ENCODE measurements around the gene CHST12. TPM values are rescaled to one million over a fixed set of nuclear protein-coding genes. Genes with fewer than 3 reads are reported as not detected.

Gene CHST12
- total RNA-seq, 6 donors from 2014 or later, result 10.2 to 35.9 (median 27.8) TPM

DNA sequence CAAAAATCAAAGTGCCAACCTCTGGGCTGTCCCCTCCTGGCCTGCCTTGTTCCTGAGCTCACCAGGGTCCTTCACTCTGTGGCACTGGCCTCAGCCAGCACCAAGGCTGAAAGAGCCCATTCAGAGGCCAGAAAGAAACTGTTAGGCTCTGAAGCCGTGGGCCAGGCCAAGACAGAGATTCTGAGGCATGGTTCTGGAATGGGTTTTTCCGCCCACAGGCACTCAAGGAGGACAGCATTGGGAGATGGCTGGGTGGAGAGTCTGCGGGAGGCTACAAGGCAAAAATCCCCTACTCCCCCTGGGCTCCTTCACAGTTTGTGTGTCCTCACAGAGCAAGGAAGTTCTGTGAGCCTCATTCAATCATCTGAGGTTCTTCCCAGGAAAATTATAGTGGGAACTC, 41.1 kb downstream of the CHST12 start:
- Histone ChIP-seq H3K9me3 (no peaks in the 10 kb centered on the region), H3K4me3 (no peak overlapping the region), H3K27me3 (no peaks in the 10 kb centered on the region), H3K36me3 (peaks cover 0 to 6% (median 0%) of the 10 kb centered on the region in 4 donors), H3K27ac (no peak overlapping the region), H3K4me1 (peaks cover 7 to 18% (median 14%) of the 10 kb centered on the region in 4 donors)
- WGBS, 2 donors, result 79 to 81% methylated on average over 3 of the region's 3 CpGs
- ATAC-seq (ENCODE audit: low FRiP score in 2 of 2) (peak in 1 of 2 donors; percentile 86), DNase-seq (no peak)
- no peak for TF ChIP-seq EP300 (IDR thresholded peaks at IDR 0.05)
- no peak for TF ChIP-seq POLR2A (IDR thresholded peaks at IDR 0.05)
- TF ChIP-seq, protein P1, sequence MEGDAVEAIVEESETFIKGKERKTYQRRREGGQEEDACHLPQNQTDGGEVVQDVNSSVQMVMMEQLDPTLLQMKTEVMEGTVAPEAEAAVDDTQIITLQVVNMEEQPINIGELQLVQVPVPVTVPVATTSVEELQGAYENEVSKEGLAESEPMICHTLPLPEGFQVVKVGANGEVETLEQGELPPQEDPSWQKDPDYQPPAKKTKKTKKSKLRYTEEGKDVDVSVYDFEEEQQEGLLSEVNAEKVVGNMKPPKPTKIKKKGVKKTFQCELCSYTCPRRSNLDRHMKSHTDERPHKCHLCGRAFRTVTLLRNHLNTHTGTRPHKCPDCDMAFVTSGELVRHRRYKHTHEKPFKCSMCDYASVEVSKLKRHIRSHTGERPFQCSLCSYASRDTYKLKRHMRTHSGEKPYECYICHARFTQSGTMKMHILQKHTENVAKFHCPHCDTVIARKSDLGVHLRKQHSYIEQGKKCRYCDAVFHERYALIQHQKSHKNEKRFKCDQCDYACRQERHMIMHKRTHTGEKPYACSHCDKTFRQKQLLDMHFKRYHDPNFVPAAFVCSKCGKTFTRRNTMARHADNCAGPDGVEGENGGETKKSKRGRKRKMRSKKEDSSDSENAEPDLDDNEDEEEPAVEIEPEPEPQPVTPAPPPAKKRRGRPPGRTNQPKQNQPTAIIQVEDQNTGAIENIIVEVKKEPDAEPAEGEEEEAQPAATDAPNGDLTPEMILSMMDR (IDR thresholded peaks at IDR 0.05), result no peak
- TF ChIP-seq POLR2AphosphoS5 (IDR thresholded peaks at IDR 0.05), result no peak

GRCh38 chr7:2445047-2445446, 41.6 kb downstream of the CHST12 start:
- Histone ChIP-seq H3K27ac (no peak overlapping the region), H3K36me3 (peaks cover 0 to 6% (median 0%) of the 10 kb centered on the region in 4 donors), H3K4me1 (peaks cover 7 to 15% (median 11%) of the 10 kb centered on the region in 4 donors), H3K4me3 (no peak overlapping the region), H3K27me3 (no peaks in the 10 kb centered on the region), H3K9me3 (no peaks in the 10 kb centered on the region)
- TF ChIP-seq POLR2AphosphoS5 (IDR thresholded peaks at IDR 0.05) (no peak), POLR2A (IDR thresholded peaks at IDR 0.05) (no peak), EP300 (IDR thresholded peaks at IDR 0.05) (no peak)
- TF ChIP-seq, protein P1 (IDR thresholded peaks at IDR 0.05), result no peak
- DNase-seq (no peak), ATAC-seq (ENCODE audit: low FRiP score in 2 of 2) (no peak)
- WGBS, 2 donors, result 68 to 80% methylated on average over 9 to 10 of the region's 10 CpGs

- peaks cover 9 to 16% (median 11%) of the 10 kb centered on the region in 4 donors for H3K4me1 ChIP-seq
- peak overlapping the region in 1 of 4 donors; percentile 21 for H3K27ac ChIP-seq
- H3K4me3 ChIP-seq, result no peak overlapping the region
- DNase-seq, result peak in 1 of 2 donors; percentile 46
- no peak for ATAC-seq (ENCODE audit: low FRiP score in 2 of 2)
- H3K36me3 ChIP-seq, result peaks cover 0 to 6% (median 0%) of the 10 kb centered on the region in 4 donors
- H3K27me3 ChIP-seq, result no peaks in the 10 kb centered on the region
- 78 to 84% methylated on average over 19 to 21 of the region's 21 CpGs for WGBS, 2 donors
- H3K9me3 ChIP-seq, result no peaks in the 10 kb centered on the region
- TF ChIP-seq EP300 (IDR thresholded peaks at IDR 0.05), result no peak
- TF ChIP-seq POLR2AphosphoS5 (IDR thresholded peaks at IDR 0.05), result no peak
- TF ChIP-seq, protein P1 (IDR thresholded peaks at IDR 0.05), result no peak
- TF ChIP-seq POLR2A (IDR thresholded peaks at IDR 0.05), result no peak
Observed at GRCh38 chr7:2445898-2446555, 42.6 kb downstream of the CHST12 start.

DNA sequence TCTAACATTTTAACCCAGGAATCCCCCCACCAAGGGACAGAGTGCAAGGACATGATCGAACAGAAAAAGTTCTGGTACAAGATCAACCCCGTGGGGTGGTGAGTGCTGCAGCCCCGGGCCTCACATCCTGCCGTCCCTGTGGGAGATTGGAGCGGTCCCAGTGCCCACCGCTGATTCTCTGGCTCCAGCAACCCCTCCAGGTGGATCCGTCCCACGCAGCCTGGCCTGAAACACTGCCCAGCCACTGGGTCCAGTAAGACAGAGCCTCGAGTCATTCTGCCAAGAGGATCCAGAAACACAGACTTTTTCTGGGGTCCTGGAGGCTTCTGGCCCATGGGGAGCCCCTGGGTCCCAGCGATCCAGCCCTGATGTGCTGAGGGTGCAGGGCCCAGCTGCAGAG, 43.3 kb downstream of the CHST12 start:
- H3K9me3 ChIP-seq, result no peaks in the 10 kb centered on the region
- TF ChIP-seq POLR2A (IDR thresholded peaks at IDR 0.05) (no peak), POLR2AphosphoS5 (IDR thresholded peaks at IDR 0.05) (no peak)
- no peak overlapping the region for H3K27ac ChIP-seq
- peaks cover 12 to 17% (median 13%) of the 10 kb centered on the region in 4 donors for H3K4me1 ChIP-seq
- WGBS, 2 donors, result 77 to 91% methylated on average over 8 of the region's 10 CpGs
- DNase-seq (no peak), ATAC-seq (ENCODE audit: low FRiP score in 2 of 2) (no peak)
- H3K36me3 ChIP-seq, result peaks cover 0 to 6% (median 0%) of the 10 kb centered on the region in 4 donors
- no peak overlapping the region for H3K4me3 ChIP-seq
- no peaks in the 10 kb centered on the region for H3K27me3 ChIP-seq

DNA sequence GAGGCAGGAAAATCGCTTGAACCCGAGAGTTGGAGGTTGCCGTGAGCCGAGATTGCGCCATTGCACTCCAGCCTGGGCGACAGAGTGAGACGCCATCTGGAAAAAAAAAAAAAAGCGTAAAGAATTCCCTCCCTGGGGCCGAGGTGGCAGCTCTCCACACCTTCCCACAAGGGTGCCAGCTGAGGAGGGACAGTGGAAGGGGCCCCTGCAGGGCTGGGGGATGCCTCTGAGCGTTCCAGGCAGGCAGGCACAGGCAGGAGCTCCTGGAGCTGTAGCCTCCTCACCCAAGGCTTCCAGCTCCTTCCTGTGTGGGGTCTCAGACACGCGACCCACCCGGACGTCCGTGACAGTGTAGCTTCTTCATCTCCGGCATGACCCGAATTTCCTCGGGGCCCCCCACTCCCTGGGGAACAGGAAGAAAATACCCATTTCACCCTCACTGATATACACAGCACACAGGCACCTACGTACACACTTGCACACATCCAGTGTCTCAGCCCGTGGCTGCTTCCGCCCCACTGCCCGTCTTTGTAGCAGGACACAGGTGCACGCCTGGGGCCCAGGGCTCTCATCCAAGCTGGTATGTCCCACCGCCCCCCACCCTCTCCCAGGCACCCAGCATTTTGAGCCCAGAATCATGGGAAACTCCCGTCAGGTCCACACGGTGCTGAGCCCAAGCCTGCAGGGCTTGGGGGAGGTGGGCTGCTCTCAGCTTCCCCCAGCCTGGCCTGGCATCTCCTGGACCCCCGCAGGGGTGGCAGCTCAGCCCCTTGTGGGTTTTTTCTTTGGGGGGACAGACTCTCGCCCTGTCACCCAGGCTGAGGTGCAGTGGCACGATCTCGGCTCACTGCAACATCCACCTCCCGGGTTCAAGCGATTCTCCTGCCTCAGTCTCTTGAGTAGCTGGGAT, 47.0 kb downstream of the CHST12 start:
- peak in 1 of 2 donors; percentile 2 for ATAC-seq (ENCODE audit: low FRiP score in 2 of 2)
- H3K27me3 ChIP-seq, result no peaks in the 10 kb centered on the region
- H3K4me1 ChIP-seq, result peaks cover 17 to 23% (median 20%) of the 10 kb centered on the region in 4 donors
- peaks cover 0 to 6% (median 0%) of the 10 kb centered on the region in 4 donors for H3K36me3 ChIP-seq
- DNase-seq, result peak; percentile 42 to 54
- H3K4me3 ChIP-seq, result no peak overlapping the region
- no peaks in the 10 kb centered on the region for H3K9me3 ChIP-seq
- no peak overlapping the region for H3K27ac ChIP-seq
- no peak for TF ChIP-seq POLR2AphosphoS5 (IDR thresholded peaks at IDR 0.05)
- no peak for TF ChIP-seq EP300 (IDR thresholded peaks at IDR 0.05)
- no peak for TF ChIP-seq POLR2A (IDR thresholded peaks at IDR 0.05)
- TF ChIP-seq, protein P1 (IDR thresholded peaks at IDR 0.05), result no peak
- WGBS, 2 donors, result 48 to 63% methylated on average over 17 to 26 of the region's 32 CpGs
